SU-DHL-6 (cell line): Measurements from ENCODE around the gene SLC7A9.

Experiments used
- CTCF ChIP-seq: fragments of 200-600 bp; sonication (generic); IDR thresholded peaks from one replicate; pipeline ENCODE4 v1.5.1; 2017; ENCODE audit warnings: antibody characterized with exemption, mild to moderate bottlenecking, low read length, moderate library complexity; ENCODE audit not compliant: insufficient read depth, poor library complexity, severe bottlenecking
- EZH2phosphoT487 ChIP-seq: fragments of 200-600 bp; sonication (generic), shearing (Covaris generic); conservative IDR thresholded peaks from 2 replicates; pipeline ENCODE4 v1.6.1; 2018; ENCODE audit warnings: mild to moderate bottlenecking, antibody characterized with exemption, low read length, moderate library complexity, mixed read lengths

GRCh38 chr19:32890326-32890725 lies 20.8 kb upstream of the SLC7A9 start:
- no peak for TF ChIP-seq CTCF
- no peak for TF ChIP-seq EZH2phosphoT487
